Adrenal gland (tissue), 5 donors: ENCODE data around the gene UBASH3B.

Experiments
- CTCF ChIP-seq, 6 experiments: fragments of 450-650 bp in 4 of 6; fragments of 200-600 bp in 2 of 6; sonication (generic) in 1 of 6; IDR thresholded peaks; 1 replicate in 5 of 6; 2 replicates in 1 of 6; pipeline versions ENCODE4 v1.5.1 to v1.8.0; 2016 to 2021; ENCODE audit warnings: antibody characterized with exemption in 6 of 6, mild to moderate bottlenecking in 2 of 6, moderate library complexity in 1 of 6
- POLR2A ChIP-seq, 2 donors: fragments of 450-650 bp; IDR thresholded peaks; one replicate each; pipeline ENCODE4 v1.6.1; 2017; ENCODE audit warnings: antibody characterized with exemption in 2 of 2, mild to moderate bottlenecking in 2 of 2, moderate library complexity in 1 of 2
- donor health status: DM: no; HTN: no; CAD: no.

DNA sequence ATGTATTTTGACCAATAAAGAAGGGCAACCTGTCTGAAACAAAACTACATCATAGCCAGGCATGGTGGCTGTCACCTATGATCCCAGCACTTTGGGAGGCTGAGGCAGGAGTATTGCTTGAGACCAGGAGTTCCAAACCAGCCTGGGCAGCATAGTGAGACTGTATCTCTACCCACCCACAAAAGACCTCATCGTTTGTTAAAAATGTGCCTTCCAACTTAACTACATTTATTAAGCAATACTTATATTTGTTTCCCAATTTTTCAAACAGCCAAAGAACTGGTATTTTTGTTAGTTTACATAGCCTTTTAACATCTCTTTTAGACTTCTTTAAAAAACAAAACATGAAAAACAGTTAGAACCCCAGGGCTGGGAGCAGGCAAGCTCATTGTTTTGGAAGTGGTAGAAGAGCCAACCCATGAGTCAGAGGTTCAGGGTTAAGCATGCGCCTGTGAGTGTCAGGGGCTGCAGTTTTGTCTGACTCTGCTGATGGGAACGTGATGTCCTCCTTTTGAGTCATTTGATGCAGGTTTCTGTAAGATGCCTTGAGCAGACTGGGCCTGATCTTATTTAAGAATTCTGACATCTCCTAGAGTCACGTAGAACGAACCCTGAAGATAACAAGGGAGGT, 128.9 kb downstream of the UBASH3B start:
- peak in 1 of 2 donors; percentile 13 for TF ChIP-seq POLR2A (IDR thresholded peaks at IDR 0.05)
- TF ChIP-seq CTCF (IDR thresholded peaks at IDR 0.05) = no peak
